GM10266 (cell line): ENCODE results near the gene WDR5.
"Not testable (repeated sequence)": the region's sequence is repeated elsewhere in the genome, so short reads cannot be mapped to it uniquely, and the experiment has no call there.

Experiments
- DNase-seq: peaks from one replicate; pipeline ENCODE4 v3.0.0; 2012; ENCODE audit errors: extremely low spot score
- TF ChIP-seq, protein P1 (sequence below): IDR thresholded peaks from 2 replicates; pipeline ENCODE4 v1.5.1; 2012; ENCODE audit warnings: mild to moderate bottlenecking, low read depth; ENCODE audit not compliant: control insufficient read depth, insufficient read depth; ENCODE audit errors: missing control alignments

The WDR5 gene

GRCh38 chr9:134135343-134136117 is at the start of gene WDR5:
WDR5 (plus strand) TSS chr9:134136082; CDS start chr9:134139878, 3,796 bp downstream.
- DNase-seq = peak; percentile 100
- TF ChIP-seq, protein P1, sequence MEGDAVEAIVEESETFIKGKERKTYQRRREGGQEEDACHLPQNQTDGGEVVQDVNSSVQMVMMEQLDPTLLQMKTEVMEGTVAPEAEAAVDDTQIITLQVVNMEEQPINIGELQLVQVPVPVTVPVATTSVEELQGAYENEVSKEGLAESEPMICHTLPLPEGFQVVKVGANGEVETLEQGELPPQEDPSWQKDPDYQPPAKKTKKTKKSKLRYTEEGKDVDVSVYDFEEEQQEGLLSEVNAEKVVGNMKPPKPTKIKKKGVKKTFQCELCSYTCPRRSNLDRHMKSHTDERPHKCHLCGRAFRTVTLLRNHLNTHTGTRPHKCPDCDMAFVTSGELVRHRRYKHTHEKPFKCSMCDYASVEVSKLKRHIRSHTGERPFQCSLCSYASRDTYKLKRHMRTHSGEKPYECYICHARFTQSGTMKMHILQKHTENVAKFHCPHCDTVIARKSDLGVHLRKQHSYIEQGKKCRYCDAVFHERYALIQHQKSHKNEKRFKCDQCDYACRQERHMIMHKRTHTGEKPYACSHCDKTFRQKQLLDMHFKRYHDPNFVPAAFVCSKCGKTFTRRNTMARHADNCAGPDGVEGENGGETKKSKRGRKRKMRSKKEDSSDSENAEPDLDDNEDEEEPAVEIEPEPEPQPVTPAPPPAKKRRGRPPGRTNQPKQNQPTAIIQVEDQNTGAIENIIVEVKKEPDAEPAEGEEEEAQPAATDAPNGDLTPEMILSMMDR = peak; percentile 28

- DNase-seq = no peak
- TF ChIP-seq, protein P1 = no peak
These were observed 47.7 kb upstream of the WDR5 start for GRCh38 chr9:134088063-134088725.

DNA sequence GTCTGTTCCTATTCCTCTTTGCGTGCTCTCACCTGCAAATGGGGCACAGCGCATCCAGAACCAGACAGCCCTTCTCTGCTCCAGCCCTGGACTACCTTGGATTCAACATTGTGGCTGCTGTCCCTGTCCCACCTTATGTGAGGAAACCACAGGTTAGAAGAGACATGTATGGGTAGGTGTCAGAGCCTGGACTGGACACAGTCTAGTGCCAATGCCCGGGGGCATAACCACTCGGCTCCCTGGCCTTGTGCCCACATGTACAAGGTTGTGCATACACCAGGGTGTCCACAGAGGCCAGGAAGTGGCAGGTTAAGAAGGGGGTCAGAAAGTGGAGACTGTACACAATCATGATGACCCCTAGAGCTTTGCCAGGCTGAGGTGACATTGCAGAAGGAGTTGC is 45.9 kb upstream of the WDR5 start:
- TF ChIP-seq, protein P1 = no peak

DNA sequence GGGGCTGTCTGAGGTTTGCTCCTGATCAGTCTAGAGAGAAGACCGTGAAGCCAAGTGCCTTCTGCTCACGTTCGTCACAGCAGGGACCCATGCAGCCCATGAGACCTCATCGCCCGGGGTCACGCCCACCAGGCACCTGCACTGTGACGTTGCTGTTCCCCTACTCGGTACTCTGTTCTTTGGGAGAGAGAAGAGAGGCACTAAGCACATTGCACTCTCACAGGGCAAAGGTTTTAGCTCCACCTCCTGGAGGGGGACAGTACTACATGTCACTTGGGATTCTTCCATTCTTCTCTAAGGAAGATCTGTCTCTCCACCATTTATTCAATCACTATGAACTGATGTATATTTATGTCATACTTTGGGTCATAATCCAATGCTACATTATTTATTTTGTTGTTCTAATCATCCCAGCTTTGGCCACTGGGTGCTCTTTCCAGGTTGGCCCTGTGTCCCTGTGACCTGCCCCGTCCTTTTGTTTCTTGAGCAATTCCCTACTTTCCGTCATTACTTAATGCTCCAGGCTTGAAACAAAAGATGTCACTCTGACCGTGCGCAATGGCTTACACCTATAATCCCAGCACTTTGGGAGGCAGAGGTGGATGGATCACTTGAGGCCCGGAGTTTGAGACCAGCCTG is 36.6 kb upstream of the WDR5 start:
- peak; percentile 73 for DNase-seq
- TF ChIP-seq, protein P1 = peak; percentile 74

More for the DNA sequence above, 45.9 kb upstream of the WDR5 start:
- DNase-seq = no peak

DNA sequence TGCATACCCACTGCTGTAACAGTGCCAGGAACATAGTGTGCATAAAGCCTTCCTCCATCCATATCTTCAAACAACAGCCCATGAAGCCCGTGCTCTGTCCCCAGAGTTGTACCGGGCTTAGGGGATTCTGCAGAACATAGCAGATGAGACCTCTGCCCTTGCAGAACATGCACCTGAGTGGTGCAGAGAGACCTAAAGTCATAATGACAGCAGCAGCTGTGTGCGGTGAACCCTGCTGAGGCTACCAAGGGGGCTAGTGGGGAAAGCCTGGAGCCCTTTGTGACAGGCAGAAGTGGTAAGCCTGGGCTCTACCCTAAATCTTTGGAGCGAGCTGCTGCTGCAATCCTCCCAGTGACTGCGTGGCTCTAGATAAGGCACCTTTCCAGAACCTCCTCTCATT is 35.8 kb upstream of the WDR5 start:
- TF ChIP-seq, protein P1 = no peak
- DNase-seq = peak; percentile 14

GRCh38 chr9:134101133-134101532 is 34.7 kb upstream of the WDR5 start:
- DNase-seq = not testable (repeated sequence)

GRCh38 chr9:134101623-134102149 is 34.2 kb upstream of the WDR5 start:
- DNase-seq = peak; percentile 5
- TF ChIP-seq, protein P1 = no peak
